ENCODE results near the gene SENP7.
"Not testable (repeated sequence)": the region's sequence is repeated elsewhere in the genome, so short reads cannot be mapped to it uniquely, and the experiment has no call there.

Gene SENP7

GRCh38 chr3:101549473-101549872 is 36.5 kb upstream of the SENP7 start:
- Histone ChIP-seq H3K4me2 (ENCODE audit: low read length) (no peak overlapping the region), H3K56ac (ENCODE audit: low read length) (no peak overlapping the region), H4K8ac (ENCODE audit: low read depth, low read length) (no peak overlapping the region), H3K79me1 (ENCODE audit: low read length) (no peaks in the 10 kb centered on the region), H3K18ac (ENCODE audit: low read length) (no peak overlapping the region), H3K23ac (ENCODE audit: low read length) (no peak overlapping the region), H3K4me3 (ENCODE audit: low read length) (no peak overlapping the region), H3K4ac (ENCODE audit: low read depth, low read length) (no peak overlapping the region), H3K79me2 (ENCODE audit: control insufficient read depth, insufficient read depth, low read length) (no peaks in the 10 kb centered on the region), H3K9ac (ENCODE audit: low read length) (no peak overlapping the region), H2AK5ac (ENCODE audit: low read length) (no peak overlapping the region), H3K4me1 (ENCODE audit: control insufficient read depth, low read depth, low read length) (no peaks in the 10 kb centered on the region), H2BK120ac (ENCODE audit: low read depth, low read length) (no peak overlapping the region), H3K27me3 (ENCODE audit: insufficient read depth, low read length, poor library complexity) (no peaks in the 10 kb centered on the region), H4K5ac (ENCODE audit: low read length) (no peak overlapping the region), H2BK5ac (ENCODE audit: low read length) (no peak overlapping the region), H3K36me3 (ENCODE audit: control insufficient read depth, insufficient read depth, low read length) (no peaks in the 10 kb centered on the region), H2BK15ac (replicated peaks; ENCODE audit: low read depth) (no peak overlapping the region), H3K27ac (ENCODE audit: low read depth, low read length) (no peak overlapping the region)
- WGBS (ENCODE audit: extremely low coverage, insufficient coverage, low lambda C conversion rate) = no CpG with 5 or more reads among the region's 1 CpG
- no peak for DNase-seq

DNA sequence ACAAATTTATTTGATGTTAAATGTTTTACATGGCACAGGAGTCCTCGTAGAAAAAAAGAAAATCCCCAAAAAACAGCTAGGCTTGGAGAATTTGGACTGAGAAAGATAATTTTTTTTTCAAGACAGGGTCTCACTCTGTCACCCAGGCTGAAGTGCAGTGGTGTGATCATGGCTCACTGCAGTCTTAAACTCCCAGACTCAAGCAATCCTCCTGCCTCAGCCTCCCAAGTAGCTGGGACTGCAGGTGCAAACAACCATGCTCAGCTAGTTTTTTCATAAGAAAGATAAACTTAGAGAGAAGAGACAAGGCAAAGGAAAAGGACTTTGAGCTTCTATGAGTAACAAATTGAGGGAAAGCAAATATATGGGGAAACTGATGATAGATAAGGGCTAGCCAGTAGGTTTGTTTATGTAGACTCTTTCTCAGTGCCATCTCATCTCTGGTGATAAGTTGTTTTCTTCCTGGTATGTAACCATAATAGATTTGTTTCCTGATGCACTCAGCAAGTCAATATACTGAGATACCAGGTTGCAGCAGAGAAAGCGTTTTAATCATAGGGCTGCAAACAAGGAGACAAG is 35.6 kb upstream of the SENP7 start:
- Histone ChIP-seq H3K4me3 (ENCODE audit: low read length) (no peak overlapping the region), H3K4ac (ENCODE audit: low read depth, low read length) (no peak overlapping the region), H2BK15ac (replicated peaks; ENCODE audit: low read depth) (no peak overlapping the region), H2AK5ac (ENCODE audit: low read length) (no peak overlapping the region), H2BK120ac (ENCODE audit: low read depth, low read length) (no peak overlapping the region), H3K4me2 (ENCODE audit: low read length) (no peak overlapping the region), H3K18ac (ENCODE audit: low read length) (no peak overlapping the region), H3K79me2 (ENCODE audit: control insufficient read depth, insufficient read depth, low read length) (no peaks in the 10 kb centered on the region), H3K9ac (ENCODE audit: low read length) (no peak overlapping the region), H3K79me1 (ENCODE audit: low read length) (no peaks in the 10 kb centered on the region), H3K23ac (ENCODE audit: low read length) (no peak overlapping the region), H2BK5ac (ENCODE audit: low read length) (no peak overlapping the region), H3K56ac (ENCODE audit: low read length) (no peak overlapping the region), H3K27ac (ENCODE audit: low read depth, low read length) (no peak overlapping the region), H4K5ac (ENCODE audit: low read length) (no peak overlapping the region), H3K36me3 (ENCODE audit: control insufficient read depth, insufficient read depth, low read length) (no peaks in the 10 kb centered on the region), H3K27me3 (ENCODE audit: insufficient read depth, low read length, poor library complexity) (no peaks in the 10 kb centered on the region), H3K4me1 (ENCODE audit: control insufficient read depth, low read depth, low read length) (no peaks in the 10 kb centered on the region), H4K8ac (ENCODE audit: low read depth, low read length) (no peak overlapping the region)
- WGBS (ENCODE audit: extremely low coverage, insufficient coverage, low lambda C conversion rate) = no CpG with 5 or more reads among the region's 2 CpGs
- no peak for DNase-seq

DNA sequence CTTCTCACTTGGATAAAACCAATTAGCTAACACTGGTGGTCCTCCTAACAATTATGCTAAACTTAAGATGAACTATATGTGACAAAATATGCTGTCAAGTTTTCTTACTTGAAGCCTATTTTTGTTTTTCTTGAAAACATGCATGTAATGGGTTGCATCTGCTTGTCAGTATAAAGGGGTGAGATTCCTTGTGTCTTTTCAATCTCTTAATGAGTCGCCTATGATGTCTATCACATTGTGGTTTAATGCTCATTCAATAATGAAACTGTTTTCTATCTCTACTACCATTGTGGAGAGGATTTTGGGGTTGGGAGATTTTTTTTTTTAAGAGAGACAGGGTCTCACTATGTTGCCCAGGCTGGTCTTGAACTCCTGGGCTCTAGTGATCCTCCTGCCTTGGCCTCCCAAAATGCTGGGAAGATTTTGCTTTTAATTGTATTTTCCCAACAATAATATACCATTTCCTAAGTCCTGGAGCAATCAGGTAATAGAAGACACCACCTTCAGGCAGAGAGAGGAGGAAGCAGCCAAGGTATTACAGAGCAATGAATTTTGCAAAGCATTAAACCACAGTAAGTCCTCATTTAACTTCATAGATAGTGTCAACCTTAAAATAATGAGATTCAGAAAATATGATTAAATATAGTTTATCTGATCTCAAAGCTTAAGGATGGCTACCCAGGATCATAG is 31.3 kb upstream of the SENP7 start:
- H4K5ac ChIP-seq (ENCODE audit: low read length) = no peak overlapping the region
- H3K4me1 ChIP-seq (ENCODE audit: control insufficient read depth, low read depth, low read length) = no peaks in the 10 kb centered on the region
- no peak overlapping the region for H3K4ac ChIP-seq (ENCODE audit: low read depth, low read length)
- H3K9ac ChIP-seq (ENCODE audit: low read length) = no peak overlapping the region
- H2AK5ac ChIP-seq (ENCODE audit: low read length) = no peak overlapping the region
- no peak overlapping the region for H3K23ac ChIP-seq (ENCODE audit: low read length)
- H3K79me1 ChIP-seq (ENCODE audit: low read length) = no peaks in the 10 kb centered on the region
- H2BK120ac ChIP-seq (ENCODE audit: low read depth, low read length) = no peak overlapping the region
- H2BK5ac ChIP-seq (ENCODE audit: low read length) = no peak overlapping the region
- WGBS (ENCODE audit: extremely low coverage, insufficient coverage, low lambda C conversion rate) = no CpG with 5 or more reads among the region's 1 CpG
- no peak for DNase-seq
- no peaks in the 10 kb centered on the region for H3K27me3 ChIP-seq (ENCODE audit: insufficient read depth, low read length, poor library complexity)
- no peak overlapping the region for H3K56ac ChIP-seq (ENCODE audit: low read length)
- H3K27ac ChIP-seq (ENCODE audit: low read depth, low read length) = no peak overlapping the region
- H4K8ac ChIP-seq (ENCODE audit: low read depth, low read length) = no peak overlapping the region
- no peak overlapping the region for H2BK15ac ChIP-seq (replicated peaks; ENCODE audit: low read depth)
- H3K18ac ChIP-seq (ENCODE audit: low read length) = no peak overlapping the region
- H3K79me2 ChIP-seq (ENCODE audit: control insufficient read depth, insufficient read depth, low read length) = no peaks in the 10 kb centered on the region
- no peaks in the 10 kb centered on the region for H3K36me3 ChIP-seq (ENCODE audit: control insufficient read depth, insufficient read depth, low read length)
- H3K4me2 ChIP-seq (ENCODE audit: low read length) = no peak overlapping the region
- no peak overlapping the region for H3K4me3 ChIP-seq (ENCODE audit: low read length)

DNA sequence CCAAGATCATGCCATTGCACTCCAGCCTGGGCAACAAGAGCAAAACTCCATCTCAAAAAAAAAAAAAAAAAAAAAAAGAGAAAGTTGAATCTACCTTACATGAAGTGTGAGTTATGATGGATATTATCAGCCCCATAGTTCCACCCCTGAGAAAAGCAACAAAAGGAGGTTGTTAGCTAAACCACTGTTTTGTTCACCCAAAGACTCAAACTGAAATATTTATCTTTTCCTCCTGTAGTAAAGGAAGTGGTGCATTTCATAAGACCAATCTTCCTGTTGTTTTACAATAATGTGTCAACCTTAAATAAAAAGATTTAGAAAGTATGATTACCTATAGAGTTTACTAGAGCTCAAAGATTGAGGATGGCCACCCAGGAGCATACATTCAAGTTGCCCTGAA is 29.9 kb upstream of the SENP7 start:
- H3K9ac ChIP-seq (ENCODE audit: low read length) = no peak overlapping the region
- no peaks in the 10 kb centered on the region for H3K4me1 ChIP-seq (ENCODE audit: control insufficient read depth, low read depth, low read length)
- no peak overlapping the region for H4K5ac ChIP-seq (ENCODE audit: low read length)
- no peaks in the 10 kb centered on the region for H3K27me3 ChIP-seq (ENCODE audit: insufficient read depth, low read length, poor library complexity)
- H3K4ac ChIP-seq (ENCODE audit: low read depth, low read length) = no peak overlapping the region
- H3K23ac ChIP-seq (ENCODE audit: low read length) = no peak overlapping the region
- no peak overlapping the region for H2BK5ac ChIP-seq (ENCODE audit: low read length)
- no peaks in the 10 kb centered on the region for H3K36me3 ChIP-seq (ENCODE audit: control insufficient read depth, insufficient read depth, low read length)
- no peak overlapping the region for H2AK5ac ChIP-seq (ENCODE audit: low read length)
- H2BK15ac ChIP-seq (replicated peaks; ENCODE audit: low read depth) = no peak overlapping the region
- no peak overlapping the region for H3K4me3 ChIP-seq (ENCODE audit: low read length)
- no peaks in the 10 kb centered on the region for H3K79me1 ChIP-seq (ENCODE audit: low read length)
- no peak overlapping the region for H3K4me2 ChIP-seq (ENCODE audit: low read length)
- no peak for DNase-seq
- H3K18ac ChIP-seq (ENCODE audit: low read length) = no peak overlapping the region
- H4K8ac ChIP-seq (ENCODE audit: low read depth, low read length) = no peak overlapping the region
- H3K79me2 ChIP-seq (ENCODE audit: control insufficient read depth, insufficient read depth, low read length) = no peaks in the 10 kb centered on the region
- H2BK120ac ChIP-seq (ENCODE audit: low read depth, low read length) = no peak overlapping the region
- no peak overlapping the region for H3K27ac ChIP-seq (ENCODE audit: low read depth, low read length)
- H3K56ac ChIP-seq (ENCODE audit: low read length) = no peak overlapping the region

GRCh38 chr3:101536955-101537354 is 23.9 kb upstream of the SENP7 start:
- H3K4me3 ChIP-seq (ENCODE audit: low read length); H3K56ac ChIP-seq (ENCODE audit: low read length); H3K23ac ChIP-seq (ENCODE audit: low read length); H2BK15ac ChIP-seq (replicated peaks; ENCODE audit: low read depth); H2BK120ac ChIP-seq (ENCODE audit: low read depth, low read length); H3K27ac ChIP-seq (ENCODE audit: low read depth, low read length); H3K36me3 ChIP-seq (ENCODE audit: control insufficient read depth, insufficient read depth, low read length); H2AK5ac ChIP-seq (ENCODE audit: low read length); H3K27me3 ChIP-seq (ENCODE audit: insufficient read depth, low read length, poor library complexity); DNase-seq; H3K18ac ChIP-seq (ENCODE audit: low read length); H3K4me2 ChIP-seq (ENCODE audit: low read length); H3K79me1 ChIP-seq (ENCODE audit: low read length); H3K9ac ChIP-seq (ENCODE audit: low read length); H3K4ac ChIP-seq (ENCODE audit: low read depth, low read length); H4K5ac ChIP-seq (ENCODE audit: low read length); H3K4me1 ChIP-seq (ENCODE audit: control insufficient read depth, low read depth, low read length); H2BK5ac ChIP-seq (ENCODE audit: low read length); H3K79me2 ChIP-seq (ENCODE audit: control insufficient read depth, insufficient read depth, low read length); H4K8ac ChIP-seq (ENCODE audit: low read depth, low read length): not testable (repeated sequence)
- no CpG with 5 or more reads among the region's 1 CpG for WGBS (ENCODE audit: extremely low coverage, insufficient coverage, low lambda C conversion rate)

GRCh38 chr3:101536266-101536665 is 23.3 kb upstream of the SENP7 start:
- Histone ChIP-seq H3K4me3 (ENCODE audit: low read length) (no peak overlapping the region), H3K9ac (ENCODE audit: low read length) (no peak overlapping the region), H3K4me1 (ENCODE audit: control insufficient read depth, low read depth, low read length) (peaks cover 6% of the 10 kb centered on the region), H3K27me3 (ENCODE audit: insufficient read depth, low read length, poor library complexity) (no peaks in the 10 kb centered on the region), H3K4ac (ENCODE audit: low read depth, low read length) (no peak overlapping the region), H3K36me3 (ENCODE audit: control insufficient read depth, insufficient read depth, low read length) (no peaks in the 10 kb centered on the region), H3K18ac (ENCODE audit: low read length) (no peak overlapping the region), H2BK15ac (replicated peaks; ENCODE audit: low read depth) (no peak overlapping the region), H2AK5ac (ENCODE audit: low read length) (no peak overlapping the region), H3K4me2 (ENCODE audit: low read length) (no peak overlapping the region), H3K79me2 (ENCODE audit: control insufficient read depth, insufficient read depth, low read length) (no peaks in the 10 kb centered on the region), H3K23ac (ENCODE audit: low read length) (no peak overlapping the region), H4K5ac (ENCODE audit: low read length) (no peak overlapping the region), H4K8ac (ENCODE audit: low read depth, low read length) (no peak overlapping the region), H2BK5ac (ENCODE audit: low read length) (no peak overlapping the region), H3K56ac (ENCODE audit: low read length) (no peak overlapping the region), H3K27ac (ENCODE audit: low read depth, low read length) (no peak overlapping the region), H3K79me1 (ENCODE audit: low read length) (no peaks in the 10 kb centered on the region), H2BK120ac (ENCODE audit: low read depth, low read length) (no peak overlapping the region)
- no peak for DNase-seq
- no CpG with 5 or more reads among the region's 1 CpG for WGBS (ENCODE audit: extremely low coverage, insufficient coverage, low lambda C conversion rate)
